OCI-LY7 (cell line): ENCODE results near the gene S100A4. TPM values are rescaled to one million over a fixed set of nuclear protein-coding genes. Genes with fewer than 3 reads are reported as not detected.

Experiments used
- BruUV-seq: library from RNA; stranded (reverse); fragments of 400-500 nt; replicated peaks from 2 replicates; lab custom pipeline; 2021; lab: Mats Ljungman, UMichigan
- CTCF ChIA-PET: fragments of 300-600 bp; sonication (Branson Sonifier 250); formaldehyde crosslinking; loops from one replicate; lab custom pipeline; 2022; ENCODE audit warnings: antibody characterized with exemption; ENCODE audit not compliant: unreplicated experiment; lab: Charles Lee
- POLR2A ChIA-PET: fragments of 300-600 bp; sonication (Branson Sonifier 250); formaldehyde crosslinking; loops from one replicate; lab custom pipeline; 2022; ENCODE audit warnings: antibody characterized with exemption; lab: Charles Lee
- DNase-seq: peaks from one replicate; pipeline ENCODE4 v3.0.0-alpha.2; 2015; ENCODE audit warnings: low spot score
- H2AFZ ChIP-seq: fragments of 200-600 bp; sonication (generic), shearing (Covaris generic); 2 replicates; pipeline ENCODE4 v1.6.1; 2014; ENCODE audit warnings: mild to moderate bottlenecking, antibody characterized with exemption, low read length, moderate library complexity
- H3K27ac ChIP-seq: fragments of 200-600 bp; sonication (generic); 2 replicates; pipeline ENCODE4 v1.5.1; 2014; ENCODE audit warnings: mixed run types, low read depth, mild to moderate bottlenecking, moderate library complexity, low read length, inconsistent platforms; ENCODE audit not compliant: poor library complexity, severe bottlenecking
- H3K36me3 ChIP-seq: fragments of 200-600 bp; sonication (generic); 2 replicates; pipeline ENCODE4 v1.6.1; 2014; ENCODE audit warnings: mild to moderate bottlenecking, antibody characterized with exemption, low read length, moderate library complexity, mixed read lengths; ENCODE audit not compliant: insufficient read depth
- H3K4me1 ChIP-seq: fragments of 200-600 bp; sonication (generic); 2 replicates; pipeline ENCODE4 v1.5.1; 2014; ENCODE audit warnings: mild to moderate bottlenecking, low read length; ENCODE audit not compliant: insufficient read depth, poor library complexity, severe bottlenecking
- H3K4me2 ChIP-seq: fragments of 200-600 bp; sonication (generic); 2 replicates; pipeline ENCODE4 v1.6.1; 2014; ENCODE audit warnings: mild to moderate bottlenecking, low read length
- H3K4me3 ChIP-seq: fragments of 200-600 bp; sonication (generic); 2 replicates; pipeline ENCODE4 v1.5.1; 2014; ENCODE audit warnings: mild to moderate bottlenecking, low read depth, low read length; ENCODE audit not compliant: poor library complexity, severe bottlenecking
- H3K79me2 ChIP-seq: fragments of 200-600 bp; sonication (generic); 2 replicates; pipeline ENCODE4 v1.6.1; 2016; ENCODE audit warnings: low read depth, mild to moderate bottlenecking, low read length, moderate library complexity, mixed read lengths; ENCODE audit not compliant: insufficient read depth
- H3K9me2 ChIP-seq: fragments of 200-600 bp; sonication (generic); 2 replicates; pipeline ENCODE4 v1.6.1; 2016; ENCODE audit warnings: mild to moderate bottlenecking, low read length, mixed read lengths; ENCODE audit not compliant: insufficient read depth
- H3K9me3 ChIP-seq: fragments of 200-600 bp; sonication (generic); 2 replicates; pipeline ENCODE4 v1.6.1; 2014; ENCODE audit warnings: mild to moderate bottlenecking, mixed run types, low read length, mixed read lengths
- H4K20me1 ChIP-seq: fragments of 200-600 bp; sonication (generic); 2 replicates; pipeline ENCODE4 v1.6.1; 2014; ENCODE audit warnings: mild to moderate bottlenecking, antibody characterized with exemption, low read length, moderate library complexity, mixed read lengths; ENCODE audit not compliant: insufficient read depth
- CTCF ChIP-seq: fragments of 200-600 bp; sonication (generic); conservative IDR thresholded peaks from 2 replicates; pipeline ENCODE4 v1.5.1; 2014; ENCODE audit warnings: mild to moderate bottlenecking, antibody characterized with exemption, low read length, moderate library complexity, mixed read lengths
- EZH2phosphoT487 ChIP-seq: fragments of 200-600 bp; sonication (generic); IDR thresholded peaks from 2 replicates; pipeline ENCODE4 v1.6.1; 2018; ENCODE audit warnings: low read depth, borderline replicate concordance, mild to moderate bottlenecking, mixed run types, antibody characterized with exemption, low read length, moderate library complexity, mixed read lengths
- intact Hi-C: fragments of 100-400 bp; cut with micrococcal nuclease; formaldehyde crosslinking; loops from one replicate; pipeline ENCODE4 v1.10.0; 2022; ENCODE audit not compliant: unreplicated experiment
- total RNA-seq, 2 experiments: library from RNA; depleted of rRNA in 1 of 2; stranded (reverse); fragments of >200 nt in 1 of 2; shearing (Covaris generic) in 1 of 2; gene quantifications; 2 replicates each; pipeline ENCODE4 v1.2.3, GENCODE V29; 2014 to 2022

The S100A4 gene
- total RNA-seq, 2 experiments from 2014 or later, result 1.6 to 1.9 TPM

DNA sequence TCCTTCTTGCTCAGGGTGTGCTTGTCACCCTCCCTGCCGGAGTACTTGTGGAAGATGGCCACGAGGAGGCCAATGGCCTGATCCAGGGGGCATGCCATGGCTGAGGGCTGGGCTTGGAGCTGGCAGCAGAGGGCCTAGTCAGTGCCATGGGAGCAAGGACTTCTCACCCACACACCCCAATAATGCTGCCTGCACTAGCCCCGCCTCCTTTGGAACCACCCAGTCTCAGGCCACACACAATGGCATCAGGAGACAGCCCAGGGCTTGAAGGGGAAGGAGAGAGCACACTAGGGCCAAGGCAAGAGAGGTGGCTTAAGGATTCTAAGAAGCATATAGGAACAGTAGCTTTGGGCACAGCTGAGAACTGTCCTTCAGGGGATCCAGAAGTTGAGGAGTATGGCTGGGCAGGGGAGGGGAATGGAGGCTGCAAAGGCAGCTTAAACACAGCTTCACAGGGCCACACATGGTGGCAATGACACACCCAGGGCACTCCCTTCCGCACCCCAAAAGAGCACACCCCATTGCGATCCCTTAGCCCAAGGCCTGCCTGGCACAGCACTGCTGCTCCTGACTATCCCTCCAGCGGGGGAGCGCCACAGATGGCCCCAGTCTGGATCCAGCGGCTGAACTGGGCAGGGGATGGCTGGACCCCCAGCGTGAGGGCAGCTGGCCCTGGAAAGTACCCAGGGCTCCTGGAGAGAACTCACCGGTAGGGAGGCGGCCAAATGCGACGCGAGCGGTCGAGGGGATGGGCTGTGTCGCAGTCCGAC lies 10.2 kb downstream of the S100A4 start, which contains the start of gene S100A6:
S100A6 (minus strand) TSS at position 750 of the 770 bp plus-strand sequence; CDS start at position 98, 652 bp downstream.
- Histone ChIP-seq H3K9me2 (no peaks in the 10 kb centered on the region), H2AFZ (no peak within 1 kb of the TSS), H3K36me3 (no peaks in the 10 kb centered on the region), H3K4me1 (no peaks in the 10 kb centered on the region), H4K20me1 (no peaks in the 10 kb centered on the region), H3K9me3 (no peaks in the 10 kb centered on the region), H3K27ac (no peak within 1 kb of the TSS), H3K79me2 (no peaks in the 10 kb centered on the region), H3K4me3 (no peak within 1 kb of the TSS), H3K4me2 (peak within 1 kb of the TSS; percentile 48; the same call in 1 of the 2 replicates)
- no peak for DNase-seq
- no peak for TF ChIP-seq CTCF
- TF ChIP-seq EZH2phosphoT487, result no peak
- intact Hi-C loops, result no loop called here
- POLR2A ChIA-PET, result no interaction called here
- CTCF ChIA-PET, result no interaction called here
- no TSS peak for BruUV-seq

DNA sequence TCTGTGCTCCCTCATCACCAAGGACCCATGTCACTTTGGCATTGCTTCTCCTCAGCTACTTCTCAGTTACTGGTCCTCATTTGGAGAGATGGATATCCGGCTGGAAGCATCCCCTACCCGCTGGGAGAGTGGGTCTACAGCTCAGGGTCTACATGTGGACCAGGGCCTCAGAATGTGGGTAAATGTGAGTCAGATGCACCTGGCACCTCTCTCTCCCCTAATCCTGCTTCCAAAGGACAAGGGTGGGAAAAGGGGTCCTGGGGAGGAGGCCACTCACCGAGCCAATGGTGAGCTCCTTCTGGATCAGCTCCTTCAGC lies 10.7 kb downstream of the S100A4 start:
- intact Hi-C loops, result no loop called here
- H4K20me1 ChIP-seq, result no peaks in the 10 kb centered on the region
- ChIA-PET POLR2A (no interaction called here), CTCF (no interaction called here)
- no peak overlapping the region for H3K4me3 ChIP-seq
- H3K27ac ChIP-seq, result no peak overlapping the region
- DNase-seq, result no peak
- H3K9me3 ChIP-seq, result no peaks in the 10 kb centered on the region
- no peaks in the 10 kb centered on the region for H3K79me2 ChIP-seq
- H3K4me2 ChIP-seq, result no peak overlapping the region
- H3K36me3 ChIP-seq, result no peaks in the 10 kb centered on the region
- no peak for TF ChIP-seq EZH2phosphoT487
- TF ChIP-seq CTCF, result no peak
- no peak overlapping the region for H2AFZ ChIP-seq
- no peaks in the 10 kb centered on the region for H3K4me1 ChIP-seq
- H3K9me2 ChIP-seq, result no peaks in the 10 kb centered on the region
- BruUV-seq, result no TSS peak

DNA sequence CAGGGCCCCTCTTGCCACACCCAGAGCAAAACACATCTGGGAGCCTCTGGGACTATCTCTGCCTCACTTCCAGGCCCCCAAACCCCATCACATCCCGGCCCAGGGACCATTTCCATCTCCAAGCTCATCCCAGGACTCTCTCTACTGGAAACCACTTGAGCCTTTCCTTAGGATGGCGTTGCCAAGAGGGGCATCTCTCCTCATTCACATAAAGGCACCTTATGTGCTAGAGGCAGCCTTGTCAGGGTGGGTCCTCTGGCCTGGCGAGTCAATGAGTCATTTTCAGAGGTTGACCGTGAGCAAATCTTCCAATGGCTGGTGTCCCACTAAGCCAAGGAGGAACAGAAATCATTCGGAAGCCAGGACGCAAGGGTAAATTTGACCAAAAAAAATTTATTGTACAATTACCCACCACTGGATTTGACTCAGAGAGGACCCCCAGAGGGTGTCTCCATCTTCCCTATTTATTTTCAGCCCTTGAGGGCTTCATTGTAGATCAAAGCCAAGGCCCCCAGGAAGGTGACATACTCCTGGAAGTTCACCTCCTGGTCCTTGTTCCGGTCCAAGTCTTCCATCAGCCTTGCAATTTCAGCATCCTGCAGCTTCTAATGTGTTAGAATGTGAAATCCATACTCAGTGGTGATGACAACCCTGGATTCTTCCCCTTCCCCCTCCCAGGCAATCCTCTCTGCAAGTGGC lies 11.2 kb downstream of the S100A4 start:
- ChIA-PET CTCF (no interaction called here), POLR2A (no interaction called here)
- TF ChIP-seq CTCF, result no peak
- no peak for TF ChIP-seq EZH2phosphoT487
- Histone ChIP-seq H2AFZ (no peak overlapping the region), H3K27ac (no peak overlapping the region), H3K36me3 (no peaks in the 10 kb centered on the region), H3K79me2 (no peaks in the 10 kb centered on the region), H3K9me3 (no peaks in the 10 kb centered on the region), H3K4me1 (no peaks in the 10 kb centered on the region), H3K4me3 (no peak overlapping the region), H3K4me2 (no peak overlapping the region), H4K20me1 (no peaks in the 10 kb centered on the region), H3K9me2 (no peaks in the 10 kb centered on the region)
- intact Hi-C loops, result no loop called here
- no peak for DNase-seq
- BruUV-seq, result no TSS peak
